Right lobe of liver (tissue), 6 donors: ENCODE data around the gene IGDCC3. TPM values are rescaled to one million over a fixed set of nuclear protein-coding genes. Genes with fewer than 3 reads are reported as not detected.

Source experiments
- ATAC-seq, 4 donors: fragments of 200-7000 bp; cut with Tn5 transposase; one replicate each; pipeline ENCODE4 v1.9.1; 2020; ENCODE audit warnings: mild to moderate bottlenecking in 4 of 4, moderate library complexity in 4 of 4
- DNase-seq, 3 donors: peaks; one replicate each; pipeline ENCODE4 v3.0.0-alpha.2; 2020
- H3K27ac ChIP-seq, 3 donors: fragments of 200-600 bp; one replicate each; pipeline ENCODE4 v1.8.0; 2022
- H3K27me3 ChIP-seq, 2 donors: fragments of 200-600 bp; one replicate each; pipeline ENCODE4 v1.8.0; 2022
- H3K36me3 ChIP-seq, 4 donors: fragments of 200-600 bp; sonication (generic) in 1 of 4; one replicate each; pipeline versions ENCODE4 v1.5.1 to v1.8.0; 2017 to 2022; ENCODE audit warnings: control low read depth in 1 of 4
- H3K4me1 ChIP-seq, 4 donors: fragments of 200-600 bp; sonication (generic) in 1 of 4; one replicate each; pipeline versions ENCODE4 v1.5.1 to v1.8.0; 2017 to 2022; ENCODE audit warnings: control low read depth in 1 of 4
- H3K4me3 ChIP-seq, 3 donors: fragments of 200-600 bp; one replicate each; pipeline ENCODE4 v1.8.0; 2022
- H3K9me3 ChIP-seq, 4 donors: fragments of 200-600 bp; sonication (generic) in 1 of 4; one replicate each; pipeline versions ENCODE4 v1.5.1 to v1.8.0; 2017 to 2022; ENCODE audit warnings: control low read depth in 1 of 4
- POLR2A ChIP-seq: fragments of 450-650 bp; IDR thresholded peaks from one replicate; pipeline ENCODE4 v1.6.1; 2017; ENCODE audit warnings: antibody characterized with exemption, mild to moderate bottlenecking
- WGBS: methylation state at CpG from one replicate; pipeline ENCODE4 v1.1.6; 2018; ENCODE audit warnings: low coverage, low lambda C conversion rate; ENCODE audit not compliant: insufficient coverage; ENCODE audit errors: missing lambda C conversion rate; 5-methylcytosine and 5-hydroxymethylcytosine counted together
- intact Hi-C, 2 donors: fragments of 100-400 bp; cut with DNase I; formaldehyde crosslinking; loops; one replicate each; pipeline versions ENCODE4 v1.11.2 to v1.14.1; 2022
- total RNA-seq, 6 experiments: library from RNA; depleted of rRNA in 2 of 6; stranded (reverse); fragments of >200 nt in 2 of 6; fragmentation: NEBNext Ultra II Directional in 3 of 6; extraction: Animal tissue kit (Norgen Biotek cat#: 25700) in 3 of 6; gene quantifications; one replicate each; pipeline versions ENCODE4 v1.1.0 to v1.2.4, GENCODE V29; 2016 to 2023
- TF ChIP-seq, protein P1 (sequence below), 4 donors: fragments of 200-600 bp in 3 of 4; fragments of 450-650 bp in 1 of 4; IDR thresholded peaks; one replicate each; pipeline versions ENCODE4 v1.5.1 to v1.8.0; 2016 to 2022; ENCODE audit warnings: antibody characterized with exemption in 4 of 4, mild to moderate bottlenecking in 2 of 4
- donor health status: DM: no; HTN: yes; CAD: no.
- donor health status: DM: no; HTN: no; CAD: no.
- donor health status: DM: no; HTN: no; CAD: no.
- donor health status: DM: no; HTN: yes; CAD: no.
- donor health status: DM: no; HTN: yes; CAD: no.

Gene IGDCC3
- total RNA-seq, 6 experiments from 2014 or later: not detected

DNA sequence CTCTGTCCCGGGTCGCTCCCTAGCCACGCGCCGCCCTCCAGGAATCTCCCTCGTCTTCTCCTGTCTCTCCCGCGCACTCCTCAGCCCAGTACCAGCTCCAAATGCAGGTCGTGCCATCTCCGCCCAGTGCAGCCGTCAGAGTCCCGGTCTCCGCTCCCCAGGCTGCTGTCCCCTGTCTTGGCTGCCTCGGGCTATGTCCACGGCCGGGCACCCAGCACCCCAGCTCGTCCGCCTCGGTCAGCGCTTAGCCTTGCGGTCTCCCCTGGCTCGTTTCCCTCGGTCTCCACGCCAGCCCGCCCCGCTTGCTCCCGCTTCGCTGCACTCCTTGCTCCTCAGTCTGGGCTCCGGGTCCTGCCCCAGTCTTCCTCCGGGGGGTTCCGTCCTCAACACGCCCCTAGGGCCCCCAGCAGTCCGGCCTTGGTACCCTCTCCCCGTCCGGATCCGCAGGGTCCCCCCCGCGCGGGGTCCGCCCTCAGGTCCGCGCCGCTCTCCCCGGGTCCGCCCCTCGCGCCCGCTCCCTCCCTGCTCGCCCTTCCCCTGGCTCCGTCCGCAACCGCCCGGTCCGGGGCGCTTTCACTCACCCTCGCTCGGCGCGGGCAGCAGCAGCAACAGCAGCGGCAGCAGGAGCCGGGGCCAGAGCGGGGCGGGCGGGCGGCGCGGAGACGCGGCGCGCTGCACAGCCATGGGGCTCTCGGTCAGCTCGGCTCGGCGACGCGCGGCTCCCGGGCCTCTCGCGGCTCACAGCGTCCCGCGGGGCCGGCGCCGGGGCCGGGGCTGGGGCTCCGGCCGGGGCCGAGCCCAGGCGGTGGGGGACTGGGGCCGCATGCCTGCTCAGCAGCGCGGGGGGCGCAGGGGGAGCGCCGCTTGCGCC lies 462 bp downstream of the IGDCC3 start:
- ATAC-seq (peak; percentile 63 to 72 (median 66)), DNase-seq (peak in 1 of 3 donors; percentile 33)
- 1% methylated on average over 25 of the region's 99 CpGs for WGBS
- TF ChIP-seq, protein P1, sequence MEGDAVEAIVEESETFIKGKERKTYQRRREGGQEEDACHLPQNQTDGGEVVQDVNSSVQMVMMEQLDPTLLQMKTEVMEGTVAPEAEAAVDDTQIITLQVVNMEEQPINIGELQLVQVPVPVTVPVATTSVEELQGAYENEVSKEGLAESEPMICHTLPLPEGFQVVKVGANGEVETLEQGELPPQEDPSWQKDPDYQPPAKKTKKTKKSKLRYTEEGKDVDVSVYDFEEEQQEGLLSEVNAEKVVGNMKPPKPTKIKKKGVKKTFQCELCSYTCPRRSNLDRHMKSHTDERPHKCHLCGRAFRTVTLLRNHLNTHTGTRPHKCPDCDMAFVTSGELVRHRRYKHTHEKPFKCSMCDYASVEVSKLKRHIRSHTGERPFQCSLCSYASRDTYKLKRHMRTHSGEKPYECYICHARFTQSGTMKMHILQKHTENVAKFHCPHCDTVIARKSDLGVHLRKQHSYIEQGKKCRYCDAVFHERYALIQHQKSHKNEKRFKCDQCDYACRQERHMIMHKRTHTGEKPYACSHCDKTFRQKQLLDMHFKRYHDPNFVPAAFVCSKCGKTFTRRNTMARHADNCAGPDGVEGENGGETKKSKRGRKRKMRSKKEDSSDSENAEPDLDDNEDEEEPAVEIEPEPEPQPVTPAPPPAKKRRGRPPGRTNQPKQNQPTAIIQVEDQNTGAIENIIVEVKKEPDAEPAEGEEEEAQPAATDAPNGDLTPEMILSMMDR (IDR thresholded peaks at IDR 0.05): no peak
- TF ChIP-seq POLR2A: no peak
- Histone ChIP-seq H3K4me3 (peak overlapping the region; percentile 32 to 48 (median 43)), H3K27me3 (peaks cover 0 to 28% of the 10 kb centered on the region in 2 donors), H3K36me3 (no peaks in the 10 kb centered on the region), H3K9me3 (no peaks in the 10 kb centered on the region), H3K27ac (no peak overlapping the region), H3K4me1 (peaks cover 0 to 10% (median 2%) of the 10 kb centered on the region in 4 donors)
- intact Hi-C loops: no loop called here

DNA sequence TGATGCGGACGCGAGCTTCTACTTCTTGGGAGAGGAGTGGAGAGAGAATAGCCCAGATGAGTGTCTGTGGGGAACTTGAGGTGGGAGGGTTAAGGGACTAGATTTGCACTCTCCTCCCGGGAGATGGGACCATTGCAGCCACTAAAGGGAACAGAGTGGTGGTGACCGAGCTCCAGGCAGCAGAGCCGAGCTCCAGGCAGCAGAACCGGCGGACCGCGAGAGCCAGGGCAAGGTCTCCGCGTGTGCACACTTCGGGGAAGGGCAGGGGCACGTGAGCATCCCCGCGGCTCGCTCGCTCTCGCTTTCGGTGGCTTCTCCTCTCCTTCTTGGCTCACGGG lies 1.1 kb downstream of the IGDCC3 start:
- peaks cover 0 to 28% of the 10 kb centered on the region in 2 donors for H3K27me3 ChIP-seq
- H3K36me3 ChIP-seq: no peaks in the 10 kb centered on the region
- 9% methylated on average over 4 of the region's 21 CpGs for WGBS
- ATAC-seq: peak; percentile 52 to 58 (median 54)
- no peaks in the 10 kb centered on the region for H3K9me3 ChIP-seq
- no peak for DNase-seq
- no peak overlapping the region for H3K27ac ChIP-seq
- peak overlapping the region; percentile 32 to 48 (median 43) for H3K4me3 ChIP-seq
- TF ChIP-seq, protein P1 (IDR thresholded peaks at IDR 0.05): no peak
- TF ChIP-seq POLR2A: no peak
- peaks cover 0 to 10% (median 2%) of the 10 kb centered on the region in 4 donors for H3K4me1 ChIP-seq
- intact Hi-C loops: no loop called here

DNA sequence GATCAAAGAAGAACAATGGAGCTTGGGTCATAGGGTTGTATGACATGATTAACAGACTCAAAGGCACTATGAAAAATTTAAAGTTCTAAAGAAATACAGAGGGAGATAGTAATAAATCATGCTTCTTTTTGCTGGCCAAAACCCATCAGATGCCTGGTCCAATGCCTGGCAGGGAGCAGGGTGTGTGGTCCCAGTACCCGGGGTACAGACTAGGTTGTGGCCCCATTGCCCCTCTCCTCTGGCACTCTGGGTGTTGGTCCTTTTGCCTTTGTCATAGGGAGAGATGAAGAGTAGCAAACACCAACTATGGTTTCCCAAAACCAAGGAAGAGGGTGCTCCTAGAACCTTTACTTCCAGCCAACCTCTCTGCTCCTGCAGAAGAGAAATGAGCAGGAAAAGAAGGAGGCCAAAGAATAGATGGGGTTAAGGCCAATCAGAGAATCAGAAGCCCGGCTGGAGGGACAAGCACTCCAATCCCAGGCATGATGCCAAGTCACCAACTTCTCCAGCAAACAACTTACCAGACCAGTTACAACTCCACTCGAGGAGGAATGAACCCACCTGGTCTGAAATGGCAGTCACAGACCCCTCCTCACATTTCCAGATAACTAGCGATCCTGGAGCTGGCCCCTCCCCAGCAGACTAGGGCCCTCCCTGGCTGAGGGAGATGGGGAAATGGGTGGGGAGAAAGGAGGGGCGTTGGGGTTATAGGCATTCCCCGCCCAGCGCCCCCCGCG lies 1.8 kb downstream of the IGDCC3 start:
- DNase-seq: peak in 1 of 3 donors; percentile 3

DNA sequence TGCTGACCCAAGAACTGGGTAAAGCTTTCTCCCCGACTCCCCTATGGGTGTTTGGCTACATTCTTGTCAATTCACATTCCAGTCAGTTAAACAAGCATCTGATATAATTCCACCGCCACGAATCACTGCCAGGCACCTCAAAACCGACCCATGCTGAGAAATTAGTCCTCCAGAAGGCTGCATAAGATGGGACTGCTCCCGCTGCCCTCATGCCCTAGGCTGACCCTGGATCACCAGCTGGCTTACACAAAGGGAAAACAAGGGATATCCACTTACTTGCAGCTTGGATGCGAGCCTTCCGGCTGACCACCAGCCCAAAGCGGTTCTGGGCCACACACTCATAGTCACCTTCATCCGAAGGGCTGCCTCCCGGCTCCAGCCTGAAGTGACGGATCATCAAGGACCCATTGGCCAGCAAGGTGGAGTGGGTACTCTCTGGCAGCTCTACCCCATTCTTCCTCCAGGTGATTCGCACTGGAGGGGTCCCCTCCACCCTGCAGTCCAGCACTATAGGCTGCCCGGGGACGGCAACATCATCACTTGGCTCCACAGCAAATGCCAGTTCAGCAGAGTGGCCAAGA lies 2.9 kb downstream of the IGDCC3 start:
- TF ChIP-seq, protein P1 (IDR thresholded peaks at IDR 0.05): no peak
- TF ChIP-seq POLR2A: no peak
- Histone ChIP-seq H3K4me1 (peaks cover 0 to 10% (median 2%) of the 10 kb centered on the region in 4 donors), H3K27ac (no peak overlapping the region), H3K36me3 (no peaks in the 10 kb centered on the region), H3K4me3 (no peak overlapping the region), H3K27me3 (peaks cover 0 to 28% of the 10 kb centered on the region in 2 donors), H3K9me3 (no peaks in the 10 kb centered on the region)
- ATAC-seq (no peak), DNase-seq (no peak)
- whole genome bisulfite sequencing: 79% methylated on average over 6 of the region's 14 CpGs
- intact Hi-C loops: no loop called here

More for the DNA sequence above, 1.8 kb downstream of the IGDCC3 start:
- H3K4me1 ChIP-seq: peaks cover 0 to 10% (median 2%) of the 10 kb centered on the region in 4 donors
- TF ChIP-seq, protein P1 (IDR thresholded peaks at IDR 0.05): no peak
- TF ChIP-seq POLR2A: no peak
- no peaks in the 10 kb centered on the region for H3K36me3 ChIP-seq
- H3K27me3 ChIP-seq: peaks cover 0 to 28% of the 10 kb centered on the region in 2 donors
- no peaks in the 10 kb centered on the region for H3K9me3 ChIP-seq
- intact Hi-C loops: no loop called here
- no peak for ATAC-seq
- no peak overlapping the region for H3K4me3 ChIP-seq
- 28% methylated on average over 6 of the region's 9 CpGs for WGBS
- H3K27ac ChIP-seq: no peak overlapping the region
